ENCODE data around the gene KLK2. TPM values are rescaled to one million over a fixed set of nuclear protein-coding genes. Genes with fewer than 3 reads are reported as not detected.
A peak's percentile ranks its signal among the peaks of the same experiment; 100 is the strongest.

The KLK2 gene
- not detected for total RNA-seq

GRCh38 chr19:50873056-50873455 is at the start of gene KLK2:
KLK2 (plus strand) TSS chr19:50873439; CDS start chr19:50873474, 35 bp downstream.
- no peaks in the 10 kb centered on the region for H3K27me3 ChIP-seq
- no peaks in the 10 kb centered on the region for H3K9me3 ChIP-seq
- no peak within 1 kb of the TSS for H3K9ac ChIP-seq (ENCODE audit: low read depth in 2 of 2, low read length in 2 of 2)
- DNase-seq: no peak
- TF ChIP-seq, protein P1, sequence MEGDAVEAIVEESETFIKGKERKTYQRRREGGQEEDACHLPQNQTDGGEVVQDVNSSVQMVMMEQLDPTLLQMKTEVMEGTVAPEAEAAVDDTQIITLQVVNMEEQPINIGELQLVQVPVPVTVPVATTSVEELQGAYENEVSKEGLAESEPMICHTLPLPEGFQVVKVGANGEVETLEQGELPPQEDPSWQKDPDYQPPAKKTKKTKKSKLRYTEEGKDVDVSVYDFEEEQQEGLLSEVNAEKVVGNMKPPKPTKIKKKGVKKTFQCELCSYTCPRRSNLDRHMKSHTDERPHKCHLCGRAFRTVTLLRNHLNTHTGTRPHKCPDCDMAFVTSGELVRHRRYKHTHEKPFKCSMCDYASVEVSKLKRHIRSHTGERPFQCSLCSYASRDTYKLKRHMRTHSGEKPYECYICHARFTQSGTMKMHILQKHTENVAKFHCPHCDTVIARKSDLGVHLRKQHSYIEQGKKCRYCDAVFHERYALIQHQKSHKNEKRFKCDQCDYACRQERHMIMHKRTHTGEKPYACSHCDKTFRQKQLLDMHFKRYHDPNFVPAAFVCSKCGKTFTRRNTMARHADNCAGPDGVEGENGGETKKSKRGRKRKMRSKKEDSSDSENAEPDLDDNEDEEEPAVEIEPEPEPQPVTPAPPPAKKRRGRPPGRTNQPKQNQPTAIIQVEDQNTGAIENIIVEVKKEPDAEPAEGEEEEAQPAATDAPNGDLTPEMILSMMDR (IDR thresholded peaks at IDR 0.05): no peak
- intact Hi-C loops (cut with DNase I): no loop called here
- no peak within 1 kb of the TSS for H3K27ac ChIP-seq
- H3K4me1 ChIP-seq: no peaks in the 10 kb centered on the region
- no peak within 1 kb of the TSS for H3K4me3 ChIP-seq
- H3K36me3 ChIP-seq: no peaks in the 10 kb centered on the region

DNA sequence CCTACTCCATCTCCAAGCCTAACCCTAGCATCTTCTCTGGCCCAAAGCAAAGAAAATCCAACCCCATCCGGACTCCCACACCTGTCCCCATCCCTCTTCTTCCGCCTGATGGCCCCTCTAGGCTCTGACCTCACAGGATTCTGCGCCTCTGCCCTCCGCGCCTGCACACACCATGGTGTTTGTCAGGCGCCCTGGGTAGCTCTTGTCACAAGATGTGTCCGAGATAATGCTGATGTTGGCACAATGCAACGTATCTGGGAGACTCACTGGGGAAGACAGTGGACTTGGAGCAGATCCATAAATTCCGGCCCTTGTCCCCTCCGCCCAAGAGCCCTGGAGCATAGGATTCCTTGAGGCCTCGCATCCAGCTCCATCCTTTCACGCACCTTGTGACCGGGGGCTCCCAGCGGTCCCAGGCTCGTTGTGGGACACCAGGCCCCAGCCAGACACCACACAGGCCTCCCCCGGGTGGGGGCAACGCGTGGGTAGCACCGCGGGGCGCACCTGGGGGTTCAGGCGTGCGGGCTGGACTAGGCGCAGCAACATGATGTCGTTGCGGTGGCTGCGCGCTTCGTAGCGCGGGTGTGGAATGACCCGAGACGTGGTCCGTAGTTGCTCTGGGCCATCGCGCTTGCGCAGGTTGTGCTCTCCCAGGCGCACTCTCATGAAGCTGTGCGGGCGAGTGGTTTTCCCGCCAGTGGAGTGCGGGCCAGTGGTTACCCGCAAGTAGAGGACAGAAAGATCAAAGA is 46.6 kb upstream of the KLK2 start:
- no peaks in the 10 kb centered on the region for H3K36me3 ChIP-seq
- no peak for DNase-seq
- H3K27ac ChIP-seq: no peak overlapping the region
- H3K9ac ChIP-seq (ENCODE audit: low read depth in 2 of 2, low read length in 2 of 2): no peak overlapping the region
- intact Hi-C loops (cut with DNase I): no loop called here
- no peaks in the 10 kb centered on the region for H3K4me1 ChIP-seq
- TF ChIP-seq, protein P1 (IDR thresholded peaks at IDR 0.05): no peak
- H3K4me3 ChIP-seq: no peak overlapping the region
- no peaks in the 10 kb centered on the region for H3K9me3 ChIP-seq
- H3K27me3 ChIP-seq: no peaks in the 10 kb centered on the region

GRCh38 chr19:50827476-50827875 is 45.8 kb upstream of the KLK2 start:
- TF ChIP-seq, protein P1 (IDR thresholded peaks at IDR 0.05): no peak
- no peaks in the 10 kb centered on the region for H3K27me3 ChIP-seq
- intact Hi-C loops (cut with DNase I): no loop called here

GRCh38 chr19:50829801-50830200 is 43.4 kb upstream of the KLK2 start:
- H3K27ac ChIP-seq: no peak overlapping the region
- H3K27me3 ChIP-seq: no peaks in the 10 kb centered on the region
- H3K4me3 ChIP-seq: no peak overlapping the region
- H3K36me3 ChIP-seq: no peaks in the 10 kb centered on the region
- no peaks in the 10 kb centered on the region for H3K9me3 ChIP-seq
- H3K9ac ChIP-seq (ENCODE audit: low read depth in 2 of 2, low read length in 2 of 2): no peak overlapping the region
- DNase-seq: no peak
- intact Hi-C loops (cut with DNase I): no loop called here
- TF ChIP-seq, protein P1 (IDR thresholded peaks at IDR 0.05): no peak
- no peaks in the 10 kb centered on the region for H3K4me1 ChIP-seq

More at GRCh38 chr19:50827476-50827875, 45.8 kb upstream of the KLK2 start:
- Histone ChIP-seq H3K4me1 (no peaks in the 10 kb centered on the region), H3K27ac (no peak overlapping the region), H3K36me3 (no peaks in the 10 kb centered on the region), H3K9ac (ENCODE audit: low read depth in 2 of 2, low read length in 2 of 2) (no peak overlapping the region), H3K4me3 (no peak overlapping the region), H3K9me3 (no peaks in the 10 kb centered on the region)
- DNase-seq: no peak

- TF ChIP-seq, protein P1 (IDR thresholded peaks at IDR 0.05): no peak
- Histone ChIP-seq H3K4me3 (no peak overlapping the region), H3K27me3 (no peaks in the 10 kb centered on the region), H3K4me1 (no peaks in the 10 kb centered on the region), H3K9me3 (no peaks in the 10 kb centered on the region), H3K9ac (ENCODE audit: low read depth in 2 of 2, low read length in 2 of 2) (peak overlapping the region; percentile 1 to 12), H3K27ac (no peak overlapping the region), H3K36me3 (no peaks in the 10 kb centered on the region)
- intact Hi-C loops (cut with DNase I): no loop called here
- no peak for DNase-seq
These were observed 42.8 kb upstream of the KLK2 start for GRCh38 chr19:50830266-50831025.
